GM18861 (cell line): ENCODE measurements around the gene SULT2A1.
"Not testable (repeated sequence)": the region's sequence is repeated elsewhere in the genome, so short reads cannot be mapped to it uniquely, and the experiment has no call there.

ENCODE experiments used
- ATAC-seq: cut with Tn5 transposase; IDR thresholded peaks from one replicate; pipeline ENCODE4 v1.9.1; 2021; ENCODE audit not compliant: unreplicated experiment

SULT2A1 gene

DNA sequence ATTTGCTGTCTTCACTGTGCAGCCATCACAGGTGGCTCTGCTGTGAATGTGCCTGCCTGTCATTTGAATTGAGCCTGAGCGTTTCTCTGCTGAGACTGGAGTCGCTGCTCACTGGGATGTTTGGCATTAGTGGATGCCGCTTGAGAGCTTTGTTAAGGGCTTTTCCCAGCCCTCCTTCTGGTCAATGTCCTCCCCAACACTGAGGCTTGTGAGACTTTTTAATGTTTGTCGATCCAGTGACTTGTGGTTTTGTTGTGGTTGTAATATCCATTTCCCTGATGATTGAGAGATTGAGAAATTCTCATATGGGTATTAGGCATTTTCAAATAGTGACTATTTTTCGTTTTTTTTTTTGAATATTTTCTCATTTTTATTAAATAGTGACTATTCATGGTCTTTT is 24.5 kb downstream of the SULT2A1 start:
- no peak for ATAC-seq

DNA sequence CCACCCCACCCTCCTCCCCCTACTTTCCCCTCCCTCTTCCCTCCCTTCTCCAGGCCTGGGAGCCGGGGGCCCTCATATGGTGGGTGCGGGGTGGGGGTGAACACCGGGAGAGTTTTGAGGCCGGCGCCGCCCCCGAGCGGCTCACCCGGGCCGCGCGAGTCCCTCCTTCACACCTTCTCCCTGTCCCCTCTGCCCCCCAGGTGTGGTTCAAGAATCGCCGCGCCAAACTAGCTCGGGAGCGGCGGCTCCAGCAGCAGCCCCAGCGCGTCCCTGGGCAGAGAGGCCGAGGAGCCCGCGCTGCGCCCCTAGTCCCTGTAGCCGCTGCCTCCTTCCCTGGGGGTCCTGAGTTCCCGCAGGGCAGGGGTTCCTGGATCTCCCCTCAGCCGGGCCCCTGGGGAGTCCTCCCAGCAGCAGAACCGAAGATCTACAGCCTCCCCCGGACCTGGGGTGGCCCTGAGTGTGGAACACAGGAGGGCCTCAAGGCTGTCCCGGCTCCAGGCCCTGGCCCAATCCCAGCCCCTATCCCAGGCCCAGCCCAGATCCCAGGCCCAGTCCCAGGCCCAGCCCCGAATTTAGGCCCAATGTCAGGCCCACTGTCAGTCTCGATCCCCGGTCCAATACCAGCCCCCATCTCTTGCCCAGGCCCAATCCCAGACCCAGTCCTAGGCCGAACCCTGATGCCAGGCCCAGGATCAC is 25.4 kb downstream of the SULT2A1 start:
- no peak for ATAC-seq

DNA sequence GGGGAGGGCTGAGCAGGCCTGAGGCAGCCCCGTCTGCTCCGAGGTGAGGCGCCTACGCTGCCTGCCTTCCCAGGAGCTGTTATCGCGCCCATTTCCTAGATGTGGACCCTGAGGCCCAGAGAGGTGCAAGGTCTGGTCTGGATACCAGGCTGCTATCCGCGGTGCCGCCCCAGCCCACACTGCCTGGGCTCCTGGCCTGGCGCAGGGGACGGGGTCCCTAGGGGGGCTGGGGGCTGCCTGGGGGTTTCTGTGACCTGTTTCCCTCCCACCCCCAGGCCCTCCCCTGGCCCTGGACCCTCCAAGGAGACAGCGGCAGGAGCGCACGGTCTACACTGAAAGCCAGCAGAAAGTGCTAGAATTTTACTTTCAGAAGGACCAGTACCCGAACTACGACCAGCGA is 26.3 kb downstream of the SULT2A1 start:
- ATAC-seq = not testable (repeated sequence)

DNA sequence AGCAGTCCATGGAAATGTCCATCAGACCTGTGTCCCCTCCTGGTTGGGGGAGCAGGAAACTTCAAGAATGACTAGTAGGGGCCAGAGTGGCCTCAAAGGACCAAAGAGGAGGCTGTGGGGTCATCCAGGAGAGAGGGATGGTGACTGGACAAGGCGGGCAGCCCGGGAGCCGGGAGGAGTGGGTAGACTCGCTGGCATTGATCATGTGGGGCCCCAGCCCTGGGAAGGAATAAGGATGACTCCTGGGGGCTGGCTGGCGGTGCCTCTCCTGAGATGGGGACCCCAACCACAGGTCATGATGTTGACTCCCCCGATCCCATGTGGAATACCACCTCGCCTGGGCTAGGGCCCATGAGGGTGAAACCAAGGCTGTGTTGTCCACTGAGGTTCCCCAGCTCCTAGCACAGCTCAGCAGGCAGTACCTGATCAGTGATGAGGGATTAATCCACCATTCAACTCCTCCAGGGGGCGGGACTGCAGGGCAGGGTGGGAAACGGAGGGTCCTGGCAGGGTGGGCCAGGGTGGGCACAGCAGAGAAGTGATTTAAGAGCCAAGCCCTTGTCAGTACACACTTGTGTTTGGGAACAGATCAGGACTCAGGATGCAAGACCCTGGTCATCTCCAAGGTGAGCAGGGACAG is 27.3 kb downstream of the SULT2A1 start, which contains the start of gene TPRX2:
Gene TPRX2, plus strand, starts transcription at position 590 of the 640 bp plus-strand sequence. Its CDS starts 12 bp downstream, at position 602.
- ATAC-seq = not testable (repeated sequence)

DNA sequence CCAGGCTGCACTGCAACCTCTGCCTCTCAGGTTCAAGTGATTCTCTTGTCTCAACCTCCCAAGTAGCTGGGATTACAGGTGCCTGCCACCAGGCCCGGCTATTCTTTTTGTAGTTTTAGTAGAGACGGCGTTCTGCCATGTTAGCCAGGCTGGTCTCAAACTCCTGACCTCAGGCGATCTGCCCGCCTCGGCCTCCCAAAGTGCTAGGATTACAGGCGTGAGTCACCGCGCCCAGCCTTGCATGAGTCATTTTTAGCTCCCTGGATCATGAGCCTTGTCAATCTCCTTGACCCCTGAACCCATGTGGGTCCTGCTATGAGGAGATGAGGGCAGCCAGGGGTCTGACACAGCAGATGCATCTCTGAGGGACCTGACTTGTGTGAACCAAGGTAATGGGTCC is 27.9 kb downstream of the SULT2A1 start:
- ATAC-seq = not testable (repeated sequence)

DNA sequence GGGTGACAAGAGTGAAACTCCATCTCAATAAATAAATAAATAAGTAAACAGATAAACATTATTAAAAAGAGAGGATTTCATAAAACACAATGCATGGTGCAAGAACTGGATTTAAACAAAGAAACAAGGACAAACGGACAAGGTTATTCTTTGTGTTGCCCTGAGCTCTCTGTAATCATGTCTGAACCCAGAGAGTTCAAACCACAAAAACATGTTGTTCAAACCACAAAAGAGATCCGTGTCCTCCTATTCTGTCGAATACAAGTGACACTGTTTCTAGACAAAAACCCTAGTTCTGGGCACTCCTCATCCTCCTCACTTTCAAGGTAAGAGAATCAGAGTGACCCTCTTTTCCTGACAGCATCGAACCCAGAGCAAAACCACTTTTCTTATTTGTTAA is 31.7 kb downstream of the SULT2A1 start:
- ATAC-seq = no peak

DNA sequence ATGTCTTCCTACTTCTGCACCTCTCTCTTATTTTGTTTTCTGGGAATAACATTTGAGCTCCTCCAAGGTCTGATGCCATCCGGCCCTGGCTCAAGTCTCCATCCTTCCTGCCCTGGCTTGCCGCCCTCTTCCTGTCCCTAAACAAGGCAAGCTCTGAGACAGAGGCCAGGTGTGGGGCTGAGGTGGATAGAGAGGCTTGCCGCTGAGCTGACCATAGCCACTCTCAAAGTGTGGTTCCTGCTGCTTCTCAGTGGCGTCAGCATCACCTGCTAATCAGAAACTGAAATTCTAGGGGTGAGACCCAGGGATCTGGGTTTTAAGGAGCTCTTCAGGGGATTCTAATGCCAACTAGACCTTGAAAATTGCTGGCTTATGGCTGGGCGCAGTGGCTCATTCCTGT is 33.1 kb downstream of the SULT2A1 start:
- no peak for ATAC-seq

DNA sequence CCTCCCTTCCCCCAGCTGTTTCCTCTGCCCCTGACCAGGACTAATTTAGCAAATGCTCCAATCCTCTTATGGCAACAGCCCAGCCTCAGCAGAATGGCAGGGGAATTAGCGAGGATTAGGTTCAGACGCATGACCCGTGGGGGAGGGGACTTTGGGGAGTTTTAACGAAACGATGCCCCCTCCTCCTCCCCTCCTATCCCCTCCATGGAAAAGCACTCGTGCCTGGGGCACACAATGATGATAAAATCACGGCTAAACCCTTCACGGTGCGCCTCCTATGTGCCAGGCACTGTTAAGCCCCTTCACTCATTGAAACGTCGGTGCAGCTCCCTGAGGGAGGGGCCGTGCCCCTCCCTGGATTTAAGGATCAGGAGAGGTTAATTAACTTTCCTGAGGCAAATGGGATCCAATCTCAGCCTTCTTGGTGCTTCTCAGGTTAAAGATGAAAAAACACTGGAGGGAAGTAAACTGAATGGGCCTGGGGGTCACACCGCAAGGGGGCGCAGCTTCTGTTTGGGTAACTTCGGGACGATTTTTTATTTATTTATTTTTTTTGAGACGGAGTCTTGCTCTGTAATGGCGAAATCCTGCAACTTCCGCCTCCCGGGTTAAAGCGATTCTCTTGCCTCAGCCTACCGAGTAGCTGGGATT is 37.2 kb downstream of the SULT2A1 start:
- ATAC-seq = no peak

DNA sequence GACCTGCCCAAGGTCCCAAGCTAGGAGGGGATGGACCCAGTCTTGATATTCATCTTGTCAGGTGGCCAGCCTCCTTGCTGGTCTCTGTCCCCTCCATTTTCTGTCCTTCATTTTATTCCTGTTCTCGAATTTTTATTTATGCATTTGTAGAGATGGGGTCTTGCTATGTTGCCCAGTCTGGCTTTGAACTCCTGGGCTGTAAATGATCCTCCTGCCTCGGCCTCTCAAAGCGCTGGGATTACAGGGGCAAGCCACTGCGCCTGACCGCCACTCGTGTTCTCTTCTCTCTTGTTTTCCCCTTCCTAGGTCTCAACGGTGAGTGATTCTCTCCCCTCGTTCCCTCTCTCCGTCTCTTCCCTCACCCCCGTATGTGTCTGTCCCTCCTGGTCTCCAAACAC is 37.7 kb downstream of the SULT2A1 start:
- ATAC-seq = no peak

DNA sequence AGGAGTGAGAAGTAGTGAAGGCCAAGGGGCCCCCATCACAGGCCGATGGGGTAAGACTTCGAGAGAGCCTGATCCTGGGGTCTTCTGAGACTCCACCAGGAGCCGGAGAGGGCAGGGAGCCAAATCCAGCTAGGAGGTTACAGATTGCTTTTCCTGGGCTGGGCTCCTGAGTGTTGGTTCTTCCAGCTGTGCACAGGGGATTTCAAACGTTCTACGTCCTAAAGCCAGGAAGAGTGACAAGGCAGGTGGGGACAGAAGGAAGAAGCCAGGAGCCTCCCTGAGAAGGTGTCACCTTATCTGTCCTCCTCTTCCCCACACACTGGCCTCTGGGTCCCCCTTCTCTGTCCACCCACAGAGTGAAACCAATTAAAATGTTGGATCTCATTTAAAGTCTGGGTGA is 43.2 kb downstream of the SULT2A1 start:
- ATAC-seq = no peak

DNA sequence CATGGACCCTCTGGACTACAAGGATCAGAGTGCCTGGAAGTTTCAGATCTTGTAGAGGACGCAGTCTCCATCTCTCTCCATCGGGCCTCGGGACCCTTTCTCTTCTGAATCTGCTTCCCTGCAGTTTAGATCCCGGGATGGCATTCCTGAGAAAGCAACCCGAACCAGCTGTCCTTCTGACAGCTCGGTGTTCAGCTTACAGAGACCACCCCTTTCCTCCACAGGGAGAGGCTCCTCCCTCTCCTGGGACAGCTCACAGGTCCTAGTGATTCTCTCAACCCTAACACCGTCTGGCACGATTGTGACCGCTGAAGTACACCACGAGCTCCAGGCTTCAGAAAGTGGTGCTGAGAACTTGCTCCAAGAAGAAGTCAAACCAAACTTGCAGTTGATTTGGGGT is 46.2 kb downstream of the SULT2A1 start:
- no peak for ATAC-seq

DNA sequence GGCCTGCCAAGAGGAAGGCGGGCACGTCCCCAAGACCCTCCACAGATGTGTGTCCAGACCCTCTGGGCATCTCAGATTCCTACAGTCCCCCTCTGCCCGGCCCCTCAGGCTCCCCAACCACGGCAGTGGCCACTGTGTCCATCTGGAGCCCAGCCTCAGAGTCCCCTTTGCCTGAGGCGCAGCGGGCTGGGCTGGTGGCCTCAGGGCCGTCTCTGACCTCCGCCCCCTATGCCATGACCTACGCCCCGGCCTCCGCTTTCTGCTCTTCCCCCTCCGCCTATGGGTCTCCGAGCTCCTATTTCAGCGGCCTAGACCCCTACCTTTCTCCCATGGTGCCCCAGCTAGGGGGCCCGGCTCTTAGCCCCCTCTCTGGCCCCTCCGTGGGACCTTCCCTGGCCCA is 46.7 kb downstream of the SULT2A1 start:
- ATAC-seq = no peak

DNA sequence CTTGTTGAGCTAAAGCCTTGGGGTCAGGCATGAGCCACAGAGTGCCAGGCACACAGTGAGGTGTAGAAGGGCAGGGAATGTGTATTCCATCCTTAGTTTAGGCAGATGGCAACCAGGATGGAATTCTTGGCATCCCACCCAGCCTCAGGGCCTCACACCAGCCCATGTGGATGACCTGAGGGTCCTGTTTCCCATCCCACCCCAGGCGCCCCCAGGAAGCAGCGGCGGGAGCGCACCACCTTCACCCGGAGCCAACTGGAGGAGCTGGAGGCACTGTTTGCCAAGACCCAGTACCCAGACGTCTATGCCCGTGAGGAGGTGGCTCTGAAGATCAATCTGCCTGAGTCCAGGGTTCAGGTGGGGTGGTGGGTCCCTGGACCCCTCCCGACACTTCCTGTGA is 50.1 kb downstream of the SULT2A1 start:
- ATAC-seq = no peak

DNA sequence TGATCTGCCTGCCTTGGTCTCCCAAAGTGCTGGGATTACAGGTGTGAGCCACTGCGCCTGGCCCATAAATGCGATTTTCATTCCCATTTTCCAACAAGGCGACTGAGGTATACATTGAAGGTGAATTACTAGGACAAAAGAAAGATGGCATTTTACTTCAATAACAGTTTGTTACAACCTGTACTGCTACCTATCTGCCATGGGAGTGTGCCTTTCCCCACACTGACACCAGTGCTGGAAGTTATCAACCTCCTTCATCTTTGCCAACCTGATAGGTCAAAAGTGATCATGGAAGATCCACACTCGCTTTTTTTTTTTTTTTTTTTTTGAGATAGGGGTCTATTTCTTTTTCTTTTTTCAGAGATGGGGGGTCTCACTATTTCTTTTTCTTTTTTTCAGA is 53.4 kb downstream of the SULT2A1 start:
- no peak for ATAC-seq

DNA sequence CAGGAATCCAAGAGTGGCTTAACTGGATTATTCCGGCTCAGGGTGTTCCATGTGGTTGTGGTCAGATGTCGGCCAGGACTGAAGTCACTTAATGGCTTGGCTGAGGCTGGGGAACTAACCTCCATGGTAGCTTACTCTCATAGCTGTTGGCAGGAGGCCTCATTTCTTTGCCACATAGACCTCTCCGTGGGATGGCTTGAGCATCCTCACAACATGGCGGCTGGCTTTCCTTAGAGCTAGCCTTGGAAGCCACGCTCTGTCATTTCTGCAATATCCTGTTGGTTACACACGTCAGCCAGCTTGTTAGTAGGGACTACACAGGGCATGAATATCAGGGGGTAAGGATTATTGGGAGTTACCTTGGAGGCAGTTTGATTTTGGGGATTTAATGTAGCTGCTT is 59.3 kb downstream of the SULT2A1 start:
- ATAC-seq = no peak

DNA sequence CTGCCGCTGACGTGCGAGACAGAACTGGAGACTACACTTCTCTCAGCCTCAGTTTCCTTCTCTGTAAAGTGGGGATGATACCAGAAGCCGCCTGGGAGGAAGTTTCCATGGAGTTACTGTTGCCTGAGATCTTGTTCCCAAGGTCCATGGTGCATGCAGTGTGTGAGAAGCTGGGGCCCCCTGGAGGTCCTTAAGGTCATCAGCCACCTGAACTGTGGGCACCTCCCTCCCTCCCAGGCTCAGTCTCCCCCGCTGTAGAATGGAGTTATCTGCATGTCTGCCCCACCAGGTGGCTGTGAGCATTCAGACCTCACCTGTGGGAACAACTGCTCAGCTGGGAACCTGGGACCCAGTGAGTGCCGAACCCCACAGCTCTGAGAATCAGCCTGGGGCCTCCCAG is 61.7 kb downstream of the SULT2A1 start:
- no peak for ATAC-seq

DNA sequence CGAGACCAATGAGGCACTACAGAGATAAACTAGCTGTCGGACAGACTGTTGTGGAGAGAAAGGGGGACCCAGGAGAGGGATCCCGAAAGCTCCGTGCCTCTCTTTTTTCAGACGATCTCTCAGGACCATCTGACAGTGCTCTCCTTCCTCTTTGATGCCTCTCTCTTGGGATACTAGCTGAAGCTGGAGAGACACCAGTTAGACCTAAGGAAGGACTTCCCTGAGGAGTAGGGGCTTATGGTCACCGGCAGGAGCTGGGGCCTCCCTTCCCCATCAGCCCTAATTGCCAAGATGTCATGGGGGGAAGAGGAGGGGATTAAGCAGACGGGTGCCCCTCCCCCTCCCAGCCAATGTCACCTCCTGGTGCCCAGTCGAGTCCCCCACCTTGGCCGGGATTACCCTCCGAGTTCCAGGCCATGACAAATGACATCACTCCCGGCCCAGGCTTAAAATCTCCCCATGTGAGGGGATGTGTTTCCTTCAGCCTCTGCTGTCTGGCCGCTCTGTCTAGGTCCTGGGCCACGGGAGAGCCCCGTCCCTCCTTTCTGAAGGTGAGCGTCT is 64.6 kb downstream of the SULT2A1 start, which contains the start of gene CRX:
Gene CRX, plus strand, starts transcription at position 478 of the 561 bp plus-strand sequence. CDS start 12,507 bp downstream, outside the sequence.
- ATAC-seq = no peak
